Liver (tissue), 9 donors: ENCODE results near the gene MRGPRX4. TPM values are rescaled to one million over a fixed set of nuclear protein-coding genes. Genes with fewer than 3 reads are reported as not detected.

Experiments
- DNase-seq: peaks from one replicate; pipeline ENCODE4 v3.0.0-alpha.2; 2017; ENCODE audit warnings: low spot score
- H3K27ac ChIP-seq, 2 donors: one replicate each; pipeline ENCODE4 v1.7.0; 2013; ENCODE audit warnings: inconsistent platforms in 2 of 2, low read length in 2 of 2, control low read depth in 1 of 2, low read depth in 1 of 2, mild to moderate bottlenecking in 1 of 2
- H3K27me3 ChIP-seq, 4 donors: one replicate each; pipeline versions ENCODE4 v1.6.1 to v1.7.0; 2013; ENCODE audit warnings: low read length in 3 of 4, inconsistent platforms in 1 of 4, mild to moderate bottlenecking in 1 of 4, moderate library complexity in 1 of 4; ENCODE audit not compliant: control insufficient read depth in 4 of 4, insufficient read depth in 4 of 4
- H3K36me3 ChIP-seq, 4 donors: one replicate each; pipeline versions ENCODE4 v1.6.1 to v1.7.0; 2013; ENCODE audit warnings: low read length in 3 of 4, mild to moderate bottlenecking in 3 of 4, low read depth in 1 of 4, moderate library complexity in 1 of 4; ENCODE audit not compliant: control insufficient read depth in 4 of 4, insufficient read depth in 3 of 4
- H3K4me1 ChIP-seq, 4 donors: one replicate each; pipeline versions ENCODE4 v1.6.1 to v1.7.0; 2013; ENCODE audit warnings: low read length in 3 of 4, mild to moderate bottlenecking in 3 of 4, moderate library complexity in 1 of 4; ENCODE audit not compliant: control insufficient read depth in 4 of 4, insufficient read depth in 4 of 4
- H3K4me3 ChIP-seq, 3 donors: one replicate each; pipeline versions ENCODE4 v1.6.1 to v1.7.0; 2013; ENCODE audit warnings: low read length in 3 of 3, control low read depth in 1 of 3, low read depth in 1 of 3, mild to moderate bottlenecking in 1 of 3
- H3K9ac ChIP-seq, 2 donors: one replicate each; pipeline ENCODE4 v1.7.0; 2013; ENCODE audit warnings: low read length in 2 of 2, mild to moderate bottlenecking in 2 of 2, moderate library complexity in 2 of 2, control low read depth in 1 of 2, low read depth in 1 of 2
- H3K9me3 ChIP-seq, 4 donors: one replicate each; pipeline versions ENCODE4 v1.6.1 to v1.7.0; 2013; ENCODE audit warnings: low read length in 3 of 4; ENCODE audit not compliant: control insufficient read depth in 4 of 4
- ATF3 ChIP-seq: IDR thresholded peaks from 2 replicates; pipeline ENCODE4 v1.6.1; 2016; ENCODE audit warnings: antibody characterized with exemption
- CTCF ChIP-seq: fragments of 150-350 bp; IDR thresholded peaks from 2 replicates; pipeline ENCODE4 v1.5.1; 2017; ENCODE audit warnings: improper control_type of control experiment, low read depth, low read length; ENCODE audit not compliant: missing input control
- EGR1 ChIP-seq, 2 donors: IDR thresholded peaks; 2 replicates each; pipeline ENCODE4 v1.6.1; 2016 to 2018; ENCODE audit warnings: antibody characterized with exemption in 2 of 2, low read depth in 2 of 2
- FOXA1 ChIP-seq: IDR thresholded peaks from 2 replicates; pipeline ENCODE4 v1.6.1; 2016; ENCODE audit warnings: antibody characterized with exemption
- FOXA2 ChIP-seq: IDR thresholded peaks from 2 replicates; pipeline ENCODE4 v1.6.1; 2016; ENCODE audit warnings: antibody characterized with exemption
- GABPA ChIP-seq, 2 donors: IDR thresholded peaks in 1 of 2; conservative IDR thresholded peaks in 1 of 2; 2 replicates each; pipeline ENCODE4 v1.6.1; 2016; ENCODE audit warnings: antibody characterized with exemption in 2 of 2, mild to moderate bottlenecking in 1 of 2, moderate library complexity in 1 of 2
- HNF4A ChIP-seq, 2 donors: conservative IDR thresholded peaks; 2 replicates each; pipeline ENCODE4 v1.6.1; 2016; ENCODE audit warnings: antibody characterized with exemption in 2 of 2, mild to moderate bottlenecking in 2 of 2
- HNF4G ChIP-seq: IDR thresholded peaks from 2 replicates; pipeline ENCODE4 v1.6.1; 2016; ENCODE audit warnings: antibody characterized with exemption
- JUND ChIP-seq, 2 donors: IDR thresholded peaks; 2 replicates each; pipeline ENCODE4 v1.6.1; 2016; ENCODE audit warnings: antibody characterized with exemption in 2 of 2
- MAX ChIP-seq: IDR thresholded peaks from 2 replicates; pipeline ENCODE4 v1.6.1; 2016; ENCODE audit warnings: antibody characterized with exemption
- NR2F2 ChIP-seq: IDR thresholded peaks from 2 replicates; pipeline ENCODE4 v1.6.1; 2016; ENCODE audit warnings: antibody characterized with exemption
- RAD21 ChIP-seq, 2 donors: IDR thresholded peaks; 2 replicates each; pipeline ENCODE4 v1.6.1; 2016; ENCODE audit warnings: antibody characterized with exemption in 2 of 2, mild to moderate bottlenecking in 2 of 2
- RXRA ChIP-seq, 2 donors: IDR thresholded peaks; 2 replicates each; pipeline ENCODE4 v1.6.1; 2017 to 2018; ENCODE audit warnings: antibody characterized with exemption in 2 of 2, mild to moderate bottlenecking in 1 of 2
- SP1 ChIP-seq: IDR thresholded peaks from 2 replicates; pipeline ENCODE4 v1.6.1; 2018; ENCODE audit warnings: antibody characterized with exemption, mild to moderate bottlenecking
- TAF1 ChIP-seq: conservative IDR thresholded peaks from 2 replicates; pipeline ENCODE4 v1.6.1; 2016; ENCODE audit warnings: antibody characterized with exemption, mild to moderate bottlenecking
- WGBS: extraction: QIAGEN DNeasy Blood & Tissue Kit; methylation state at CpG from one replicate; pipeline ENCODE4 v1.1.7; 2013; 5-methylcytosine and 5-hydroxymethylcytosine counted together
- polyA plus RNA-seq, 2 donors: library from polyadenylated mRNA; stranded (reverse) in 1 of 2; unstranded in 1 of 2; fragments of 200-250 nt in 1 of 2; fragments of >200 nt in 1 of 2; fragmentation: Nextera tagmentation in 1 of 2; extraction: Ambion mirVana in 1 of 2; gene quantifications; one replicate each; pipeline versions ENCODE4 v1.2.1 to v1.2.3, GENCODE V29; 2013 to 2015
- total RNA-seq, 2 donors: library from RNA; depleted of rRNA; stranded (reverse); fragments of >200 nt; gene quantifications; one replicate each; pipeline ENCODE4 v1.2.3, GENCODE V29; 2014
- TF ChIP-seq, protein P1 (sequence below): IDR thresholded peaks from 2 replicates; pipeline ENCODE4 v1.6.1; 2016; ENCODE audit warnings: antibody characterized with exemption, mild to moderate bottlenecking
- TF ChIP-seq, protein P2 (sequence below): IDR thresholded peaks from 2 replicates; pipeline ENCODE4 v1.6.1; 2016; ENCODE audit warnings: antibody characterized with exemption
- donor health status: healthy.
- donor health status: healthy.
- donor health status: healthy.
- donor health status: healthy.
- donor health status: healthy.

Gene MRGPRX4
- total and polyA plus RNA-seq, 4 donors, result not detected

- H3K36me3 ChIP-seq, result no peaks in the 10 kb centered on the region
- no peak overlapping the region for H3K4me3 ChIP-seq
- no peak for TF ChIP-seq NR2F2
- H3K27me3 ChIP-seq, result no peaks in the 10 kb centered on the region
- H3K9me3 ChIP-seq, result no peaks in the 10 kb centered on the region
- H3K4me1 ChIP-seq, result no peaks in the 10 kb centered on the region
- WGBS, result 89% methylated on average over 3 of the region's 3 CpGs
- DNase-seq, result no peak
- H3K9ac ChIP-seq, result no peak overlapping the region
- H3K27ac ChIP-seq, result no peak overlapping the region
These were observed 31.6 kb downstream of the MRGPRX4 start for GRCh38 chr11:18204220-18204619.

- no peaks in the 10 kb centered on the region for H3K9me3 ChIP-seq
- TF ChIP-seq TAF1 (no peak), SP1 (no peak), RAD21 (IDR thresholded peaks at IDR 0.05) (no peak), MAX (no peak), NR2F2 (no peak), FOXA1 (no peak), HNF4A (conservative IDR thresholded peaks at IDR 0.05) (no peak), JUND (IDR thresholded peaks at IDR 0.05) (no peak), FOXA2 (no peak), EGR1 (IDR thresholded peaks at IDR 0.05; ENCODE audit: low read depth in 2 of 2) (no peak), HNF4G (no peak), ATF3 (no peak), GABPA (IDR thresholded peaks at IDR 0.05 in 1 of 2, conservative IDR thresholded peaks at IDR 0.05 in 1 of 2) (no peak), RXRA (IDR thresholded peaks at IDR 0.05) (no peak), CTCF (no peak)
- TF ChIP-seq, protein P1, sequence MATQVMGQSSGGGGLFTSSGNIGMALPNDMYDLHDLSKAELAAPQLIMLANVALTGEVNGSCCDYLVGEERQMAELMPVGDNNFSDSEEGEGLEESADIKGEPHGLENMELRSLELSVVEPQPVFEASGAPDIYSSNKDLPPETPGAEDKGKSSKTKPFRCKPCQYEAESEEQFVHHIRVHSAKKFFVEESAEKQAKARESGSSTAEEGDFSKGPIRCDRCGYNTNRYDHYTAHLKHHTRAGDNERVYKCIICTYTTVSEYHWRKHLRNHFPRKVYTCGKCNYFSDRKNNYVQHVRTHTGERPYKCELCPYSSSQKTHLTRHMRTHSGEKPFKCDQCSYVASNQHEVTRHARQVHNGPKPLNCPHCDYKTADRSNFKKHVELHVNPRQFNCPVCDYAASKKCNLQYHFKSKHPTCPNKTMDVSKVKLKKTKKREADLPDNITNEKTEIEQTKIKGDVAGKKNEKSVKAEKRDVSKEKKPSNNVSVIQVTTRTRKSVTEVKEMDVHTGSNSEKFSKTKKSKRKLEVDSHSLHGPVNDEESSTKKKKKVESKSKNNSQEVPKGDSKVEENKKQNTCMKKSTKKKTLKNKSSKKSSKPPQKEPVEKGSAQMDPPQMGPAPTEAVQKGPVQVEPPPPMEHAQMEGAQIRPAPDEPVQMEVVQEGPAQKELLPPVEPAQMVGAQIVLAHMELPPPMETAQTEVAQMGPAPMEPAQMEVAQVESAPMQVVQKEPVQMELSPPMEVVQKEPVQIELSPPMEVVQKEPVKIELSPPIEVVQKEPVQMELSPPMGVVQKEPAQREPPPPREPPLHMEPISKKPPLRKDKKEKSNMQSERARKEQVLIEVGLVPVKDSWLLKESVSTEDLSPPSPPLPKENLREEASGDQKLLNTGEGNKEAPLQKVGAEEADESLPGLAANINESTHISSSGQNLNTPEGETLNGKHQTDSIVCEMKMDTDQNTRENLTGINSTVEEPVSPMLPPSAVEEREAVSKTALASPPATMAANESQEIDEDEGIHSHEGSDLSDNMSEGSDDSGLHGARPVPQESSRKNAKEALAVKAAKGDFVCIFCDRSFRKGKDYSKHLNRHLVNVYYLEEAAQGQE, result no peak
- TF ChIP-seq, protein P2, sequence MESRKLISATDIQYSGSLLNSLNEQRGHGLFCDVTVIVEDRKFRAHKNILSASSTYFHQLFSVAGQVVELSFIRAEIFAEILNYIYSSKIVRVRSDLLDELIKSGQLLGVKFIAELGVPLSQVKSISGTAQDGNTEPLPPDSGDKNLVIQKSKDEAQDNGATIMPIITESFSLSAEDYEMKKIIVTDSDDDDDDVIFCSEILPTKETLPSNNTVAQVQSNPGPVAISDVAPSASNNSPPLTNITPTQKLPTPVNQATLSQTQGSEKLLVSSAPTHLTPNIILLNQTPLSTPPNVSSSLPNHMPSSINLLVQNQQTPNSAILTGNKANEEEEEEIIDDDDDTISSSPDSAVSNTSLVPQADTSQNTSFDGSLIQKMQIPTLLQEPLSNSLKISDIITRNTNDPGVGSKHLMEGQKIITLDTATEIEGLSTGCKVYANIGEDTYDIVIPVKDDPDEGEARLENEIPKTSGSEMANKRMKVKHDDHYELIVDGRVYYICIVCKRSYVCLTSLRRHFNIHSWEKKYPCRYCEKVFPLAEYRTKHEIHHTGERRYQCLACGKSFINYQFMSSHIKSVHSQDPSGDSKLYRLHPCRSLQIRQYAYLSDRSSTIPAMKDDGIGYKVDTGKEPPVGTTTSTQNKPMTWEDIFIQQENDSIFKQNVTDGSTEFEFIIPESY, result no peak
- H3K27ac ChIP-seq, result no peak overlapping the region
- H3K4me1 ChIP-seq, result no peaks in the 10 kb centered on the region
- H3K9ac ChIP-seq, result no peak overlapping the region
- no peak overlapping the region for H3K4me3 ChIP-seq
- DNase-seq, result no peak
- H3K36me3 ChIP-seq, result no peaks in the 10 kb centered on the region
- H3K27me3 ChIP-seq, result no peaks in the 10 kb centered on the region
These were observed 32.1 kb downstream of the MRGPRX4 start for GRCh38 chr11:18204771-18205170.
